NCI-H345 treated with DMSO at 0.1 percent for 48 hours (cell line): Measurements from ENCODE around the gene FRA10AC1.
A peak's percentile ranks its signal among the peaks of the same experiment; 100 is the strongest.

Experiments used
- DNase-seq: peaks from one replicate; lab custom pipeline; 2025; ENCODE audit not compliant: unreplicated experiment; lab: John Stamatoyannopoulos, UW

The FRA10AC1 gene

GRCh38 chr10:93702210-93703001 lies at the start of gene FRA10AC1:
TSS of gene FRA10AC1 (minus strand) at chr10:93702592. CDS start at chr10:93700106, 2,486 bp downstream.
- peak; percentile 51 for DNase-seq

- no peak for DNase-seq
Measured at GRCh38 chr10:93751832-93752231, 49.4 kb upstream of the FRA10AC1 start.

- DNase-seq = no peak
Measured at GRCh38 chr10:93751124-93751523, 48.7 kb upstream of the FRA10AC1 start.

GRCh38 chr10:93749218-93749799 lies 46.9 kb upstream of the FRA10AC1 start:
- no peak for DNase-seq

- DNase-seq = peak; percentile 64
Measured at GRCh38 chr10:93746844-93747284, 44.5 kb upstream of the FRA10AC1 start.

- DNase-seq = no peak
Measured at GRCh38 chr10:93745408-93746065, 43.1 kb upstream of the FRA10AC1 start.

- DNase-seq = no peak
Measured at GRCh38 chr10:93742633-93743349, 40.4 kb upstream of the FRA10AC1 start.

GRCh38 chr10:93741367-93741766 lies 39.0 kb upstream of the FRA10AC1 start:
- no peak for DNase-seq

- no peak for DNase-seq
Measured at GRCh38 chr10:93726024-93726423, 23.6 kb upstream of the FRA10AC1 start.

- no peak for DNase-seq
Measured at GRCh38 chr10:93723153-93723552, 20.8 kb upstream of the FRA10AC1 start.

- DNase-seq = no peak
Measured at GRCh38 chr10:93722550-93722949, 20.2 kb upstream of the FRA10AC1 start.

- DNase-seq = no peak
Measured at GRCh38 chr10:93719901-93720300, 17.5 kb upstream of the FRA10AC1 start.

- no peak for DNase-seq
Measured at GRCh38 chr10:93718937-93719725, 16.7 kb upstream of the FRA10AC1 start.

GRCh38 chr10:93716766-93717165 lies 14.4 kb upstream of the FRA10AC1 start:
- no peak for DNase-seq

- DNase-seq = no peak
Measured at GRCh38 chr10:93715345-93715744, 13.0 kb upstream of the FRA10AC1 start.

- no peak for DNase-seq
Measured at GRCh38 chr10:93712593-93712992, 10.2 kb upstream of the FRA10AC1 start.

GRCh38 chr10:93711891-93712290 lies 9.5 kb upstream of the FRA10AC1 start:
- no peak for DNase-seq

GRCh38 chr10:93710333-93710909 lies 8.0 kb upstream of the FRA10AC1 start:
- DNase-seq = no peak

- DNase-seq = no peak
Measured at GRCh38 chr10:93707623-93708022, 5.2 kb upstream of the FRA10AC1 start.

- no peak for DNase-seq
Measured at GRCh38 chr10:93704451-93704850, 2.1 kb upstream of the FRA10AC1 start.
